Measurements from ENCODE around the gene FIGN. TPM values are rescaled to one million over a fixed set of nuclear protein-coding genes. Genes with fewer than 3 reads are reported as not detected.

The FIGN gene
- total and polyA plus RNA-seq, 2 donors (not counting 3 experiments of a cell fraction or from before 2014, with no cell fraction given): 1.8 to 8.1 TPM

- H3K4me3 ChIP-seq (replicated peaks in 1 of 3; ENCODE audit: insufficient read depth in 1 of 3, low read depth in 1 of 3, low read length in 3 of 3): no peak overlapping the region
- CTCF ChIA-PET: interaction anchor here (1.1 kb wide), 1 partner anchor 12 kb away, joined by 4 read pairs; no protein-coding TSS in a partner anchor
- intact Hi-C loops (cut with micrococcal nuclease): loop anchor here (1.0 kb wide), 1 partner anchor 14 kb away; no protein-coding TSS in a partner anchor
- H3K4me2 ChIP-seq (ENCODE audit: insufficient read depth, low read length): no peak overlapping the region
- no peak for TF ChIP-seq POLR2A (IDR thresholded peaks at IDR 0.05; ENCODE audit: low read depth, low read length)
- no peak for TF ChIP-seq POLR2AphosphoS5 (IDR thresholded peaks at IDR 0.05; ENCODE audit: insufficient read depth, low read depth, low read length)
- TF ChIP-seq JUN (IDR thresholded peaks at IDR 0.05; ENCODE audit: borderline replicate concordance, insufficient read depth, insufficient read length, low read depth): no peak
- TF ChIP-seq FOS (IDR thresholded peaks at IDR 0.05; ENCODE audit: borderline replicate concordance, insufficient read depth, low read length): no peak
- no peak for TF ChIP-seq EZH2 (IDR thresholded peaks at IDR 0.05; ENCODE audit: borderline replicate concordance, low read depth, low read length, severe bottlenecking)
- TF ChIP-seq MYC (IDR thresholded peaks at IDR 0.05; ENCODE audit: low read depth, low read length): no peak
- no peak for TF ChIP-seq CTCF (IDR thresholded peaks at IDR 0.05; ENCODE audit: extremely low read depth in 1 of 2, insufficient read depth in 1 of 2, low read depth in 1 of 2, low read length in 2 of 2)
- no peak for TF ChIP-seq GATA2 (IDR thresholded peaks at IDR 0.05; ENCODE audit: insufficient read depth, insufficient read length, low read depth, low read length)
- no peaks in the 10 kb centered on the region for H3K27me3 ChIP-seq (ENCODE audit: control insufficient read depth in 2 of 2, insufficient read depth in 2 of 2, low read length in 2 of 2)
- peak; percentile 37 for DNase-seq (ENCODE audit: low read depth, low spot score)
- H3K27ac ChIP-seq (ENCODE audit: insufficient read depth, low read depth, low read length): no peak overlapping the region
- no peaks in the 10 kb centered on the region for H3K79me2 ChIP-seq (ENCODE audit: control insufficient read depth, insufficient read depth, low read length)
- no peak overlapping the region for H3K9ac ChIP-seq (replicated peaks; ENCODE audit: extremely low read depth, insufficient read depth, low read length)
- BruUV-seq (replicated peaks): no TSS peak
- peak; percentile 62 for FAIRE-seq
- POLR2A ChIA-PET: no interaction called here
- H2AFZ ChIP-seq (ENCODE audit: low read depth, low read length): no peak overlapping the region
- no peaks in the 10 kb centered on the region for H4K20me1 ChIP-seq (replicated peaks; ENCODE audit: control insufficient read depth, extremely low read depth, insufficient read depth, low read length)
- no peaks in the 10 kb centered on the region for H3K9me1 ChIP-seq (replicated peaks; ENCODE audit: control insufficient read depth, extremely low read depth, insufficient read depth, low read length)
- no peaks in the 10 kb centered on the region for H3K9me3 ChIP-seq (replicated peaks; ENCODE audit: control insufficient read depth, insufficient read depth, low read length)
- no peaks in the 10 kb centered on the region for H3K36me3 ChIP-seq (ENCODE audit: control insufficient read depth in 2 of 2, extremely low read depth in 1 of 2, insufficient read depth in 2 of 2, low read length in 2 of 2)
- H3K4me1 ChIP-seq (ENCODE audit: control insufficient read depth, extremely low read depth, insufficient read depth, low read length): peaks cover 20% of the 10 kb centered on the region
- dilution Hi-C loops (cut with MboI; ENCODE audit: extremely low pct_ligation_motif_present, low sequenced_read_pairs): no loop called here
Observed at GRCh38 chr2:163681745-163682144, 54.1 kb downstream of the FIGN start.
